ENCODE measurements around the gene AADACL2.

AADACL2 gene

GRCh38 chr3:151765685-151766084, 32.0 kb downstream of the AADACL2 start:
- Histone ChIP-seq H3K27me3 (no peaks in the 10 kb centered on the region), H3K4me3 (no peak overlapping the region), H3K9me3 (no peaks in the 10 kb centered on the region), H3K4me1 (peaks cover 0 to 10% (median 3%) of the 10 kb centered on the region in 4 donors), H3K36me3 (no peaks in the 10 kb centered on the region), H3K27ac (no peak overlapping the region)
- no peak for DNase-seq
- TF ChIP-seq, protein P1, sequence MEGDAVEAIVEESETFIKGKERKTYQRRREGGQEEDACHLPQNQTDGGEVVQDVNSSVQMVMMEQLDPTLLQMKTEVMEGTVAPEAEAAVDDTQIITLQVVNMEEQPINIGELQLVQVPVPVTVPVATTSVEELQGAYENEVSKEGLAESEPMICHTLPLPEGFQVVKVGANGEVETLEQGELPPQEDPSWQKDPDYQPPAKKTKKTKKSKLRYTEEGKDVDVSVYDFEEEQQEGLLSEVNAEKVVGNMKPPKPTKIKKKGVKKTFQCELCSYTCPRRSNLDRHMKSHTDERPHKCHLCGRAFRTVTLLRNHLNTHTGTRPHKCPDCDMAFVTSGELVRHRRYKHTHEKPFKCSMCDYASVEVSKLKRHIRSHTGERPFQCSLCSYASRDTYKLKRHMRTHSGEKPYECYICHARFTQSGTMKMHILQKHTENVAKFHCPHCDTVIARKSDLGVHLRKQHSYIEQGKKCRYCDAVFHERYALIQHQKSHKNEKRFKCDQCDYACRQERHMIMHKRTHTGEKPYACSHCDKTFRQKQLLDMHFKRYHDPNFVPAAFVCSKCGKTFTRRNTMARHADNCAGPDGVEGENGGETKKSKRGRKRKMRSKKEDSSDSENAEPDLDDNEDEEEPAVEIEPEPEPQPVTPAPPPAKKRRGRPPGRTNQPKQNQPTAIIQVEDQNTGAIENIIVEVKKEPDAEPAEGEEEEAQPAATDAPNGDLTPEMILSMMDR (IDR thresholded peaks at IDR 0.05): no peak
- intact Hi-C loops (cut with DNase I; ENCODE audit: low total_unique reads): no loop called here

DNA sequence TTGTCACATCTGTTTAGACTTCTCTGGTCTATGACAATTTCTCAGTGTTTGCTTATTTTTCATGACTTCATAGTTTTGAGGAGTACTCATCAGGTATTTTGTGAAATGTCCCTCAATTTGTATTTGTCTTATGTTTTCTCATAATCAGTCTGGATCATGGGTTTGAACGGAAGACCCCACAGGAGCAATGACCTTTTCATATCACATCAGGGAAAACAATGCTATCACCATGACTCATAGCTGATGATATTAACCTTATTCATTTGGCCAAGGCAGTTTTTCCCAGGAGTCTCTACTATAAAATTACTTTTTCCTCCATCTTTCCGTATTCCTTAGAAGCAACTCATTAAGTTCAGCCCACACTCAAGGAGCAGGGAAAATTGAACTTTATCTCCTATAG, 32.7 kb downstream of the AADACL2 start:
- no peaks in the 10 kb centered on the region for H3K9me3 ChIP-seq
- no peak overlapping the region for H3K27ac ChIP-seq
- DNase-seq: no peak
- TF ChIP-seq, protein P1 (IDR thresholded peaks at IDR 0.05): no peak
- H3K36me3 ChIP-seq: no peaks in the 10 kb centered on the region
- intact Hi-C loops (cut with DNase I; ENCODE audit: low total_unique reads): no loop called here
- H3K4me1 ChIP-seq: peaks cover 0 to 18% (median 10%) of the 10 kb centered on the region in 4 donors
- no peaks in the 10 kb centered on the region for H3K27me3 ChIP-seq
- H3K4me3 ChIP-seq: no peak overlapping the region

- Histone ChIP-seq H3K4me3 (no peak overlapping the region), H3K27me3 (no peaks in the 10 kb centered on the region), H3K9me3 (no peaks in the 10 kb centered on the region), H3K27ac (no peak overlapping the region), H3K4me1 (peaks cover 0 to 30% (median 17%) of the 10 kb centered on the region in 4 donors), H3K36me3 (no peaks in the 10 kb centered on the region)
- intact Hi-C loops (cut with DNase I; ENCODE audit: low total_unique reads): no loop called here
- TF ChIP-seq, protein P1 (IDR thresholded peaks at IDR 0.05): no peak
- DNase-seq: no peak
Observed at GRCh38 chr3:151768393-151768930, 34.7 kb downstream of the AADACL2 start.

DNA sequence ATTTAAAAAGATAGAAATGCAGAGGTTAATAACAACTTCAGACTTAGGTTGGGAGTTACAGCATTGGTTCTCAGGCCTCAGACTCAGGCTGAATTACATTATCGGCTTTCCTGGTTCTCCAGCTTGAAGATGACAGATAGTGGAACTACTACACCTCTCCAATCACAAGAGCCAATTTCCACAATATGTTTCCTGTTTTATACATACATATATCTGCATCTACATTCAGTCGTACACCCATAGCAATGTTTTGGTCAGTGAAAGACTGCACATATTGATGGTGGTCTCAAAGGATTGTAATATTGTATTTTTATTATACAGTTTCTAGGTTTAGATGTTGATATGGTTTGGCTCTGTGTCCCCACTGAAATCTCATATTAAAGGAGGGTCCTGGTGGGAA, 35.4 kb downstream of the AADACL2 start:
- intact Hi-C loops (cut with DNase I; ENCODE audit: low total_unique reads): no loop called here
- no peak overlapping the region for H3K4me3 ChIP-seq
- H3K27me3 ChIP-seq: no peaks in the 10 kb centered on the region
- no peak for DNase-seq
- peaks cover 0 to 30% (median 17%) of the 10 kb centered on the region in 4 donors for H3K4me1 ChIP-seq
- H3K36me3 ChIP-seq: no peaks in the 10 kb centered on the region
- no peaks in the 10 kb centered on the region for H3K9me3 ChIP-seq
- TF ChIP-seq, protein P1 (IDR thresholded peaks at IDR 0.05): no peak
- H3K27ac ChIP-seq: no peak overlapping the region

DNA sequence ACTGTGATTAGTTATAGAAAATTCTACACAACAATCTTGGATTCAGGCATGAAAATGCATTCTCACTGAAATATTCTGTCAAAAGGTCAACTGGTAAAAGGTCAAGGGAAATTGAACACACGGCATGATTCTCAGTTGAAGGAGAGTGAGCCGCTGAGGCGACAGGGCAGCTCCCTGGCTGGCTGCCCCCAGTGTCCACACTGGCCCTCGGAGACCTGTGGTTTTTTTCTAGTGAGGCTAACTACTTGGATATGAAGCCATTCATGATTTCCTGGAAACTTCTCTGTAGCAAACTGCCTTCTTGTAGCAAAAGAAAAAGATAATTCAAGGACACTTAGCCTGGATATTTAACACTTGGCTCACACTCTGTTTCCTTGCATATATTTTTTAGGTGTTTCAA, 37.2 kb downstream of the AADACL2 start:
- TF ChIP-seq, protein P1 (IDR thresholded peaks at IDR 0.05): no peak
- peak; percentile 40 to 74 for DNase-seq
- no peaks in the 10 kb centered on the region for H3K36me3 ChIP-seq
- H3K9me3 ChIP-seq: no peaks in the 10 kb centered on the region
- H3K4me3 ChIP-seq: no peak overlapping the region
- peak overlapping the region; percentile 6 to 23 for H3K27ac ChIP-seq
- intact Hi-C loops (cut with DNase I; ENCODE audit: low total_unique reads): no loop called here
- no peaks in the 10 kb centered on the region for H3K27me3 ChIP-seq
- peaks cover 0 to 30% (median 17%) of the 10 kb centered on the region in 4 donors for H3K4me1 ChIP-seq
